Tibial artery (tissue), 4 donors: ENCODE results near the gene FAM53B.

ENCODE experiments used
- DNase-seq, 2 donors: peaks; one replicate each; pipeline ENCODE4 v3.0.0-alpha.2; 2019
- H3K27ac ChIP-seq, 2 donors: fragments of 200-600 bp; sonication (generic) in 1 of 2; 1 replicate in 1 of 2; 2 replicates in 1 of 2; pipeline ENCODE4 v1.5.1; 2018 to 2019; ENCODE audit warnings: mild to moderate bottlenecking in 1 of 2
- H3K27me3 ChIP-seq, 2 donors: fragments of 200-600 bp; sonication (generic) in 1 of 2; one replicate each; pipeline versions ENCODE4 v1.5.1 to v1.6.0; 2016 to 2019
- H3K36me3 ChIP-seq, 3 donors: fragments of 200-600 bp; sonication (generic) in 2 of 3; one replicate each; pipeline ENCODE4 v1.5.1; 2016 to 2019; ENCODE audit warnings: mild to moderate bottlenecking in 2 of 3
- H3K4me1 ChIP-seq, 4 donors: fragments of 200-600 bp; sonication (generic) in 2 of 4; 1 replicate in 3 of 4; 2 replicates in 1 of 4; pipeline ENCODE4 v1.5.1; 2016 to 2019
- H3K4me3 ChIP-seq, 2 donors: fragments of 200-600 bp; sonication (generic) in 1 of 2; 1 replicate in 1 of 2; 2 replicates in 1 of 2; pipeline ENCODE4 v1.5.1; 2018 to 2019; ENCODE audit warnings: mild to moderate bottlenecking in 2 of 2
- H3K9me3 ChIP-seq, 3 donors: fragments of 200-600 bp; sonication (generic) in 1 of 3; one replicate each; pipeline ENCODE4 v1.5.1; 2016 to 2019
- intact Hi-C: fragments of 100-400 bp; cut with DNase I; formaldehyde crosslinking; loops from one replicate; pipeline ENCODE4 v1.15.0; 2023; ENCODE audit warnings: low total_unique reads
- TF ChIP-seq, protein P1 (sequence below), 2 experiments: fragments of 200-600 bp in 1 of 2; fragments of 450-650 bp in 1 of 2; IDR thresholded peaks; one replicate each; pipeline ENCODE4 v1.5.1; 2017 to 2019; ENCODE audit warnings: antibody characterized with exemption in 2 of 2, mild to moderate bottlenecking in 1 of 2, moderate library complexity in 1 of 2

The FAM53B gene

DNA sequence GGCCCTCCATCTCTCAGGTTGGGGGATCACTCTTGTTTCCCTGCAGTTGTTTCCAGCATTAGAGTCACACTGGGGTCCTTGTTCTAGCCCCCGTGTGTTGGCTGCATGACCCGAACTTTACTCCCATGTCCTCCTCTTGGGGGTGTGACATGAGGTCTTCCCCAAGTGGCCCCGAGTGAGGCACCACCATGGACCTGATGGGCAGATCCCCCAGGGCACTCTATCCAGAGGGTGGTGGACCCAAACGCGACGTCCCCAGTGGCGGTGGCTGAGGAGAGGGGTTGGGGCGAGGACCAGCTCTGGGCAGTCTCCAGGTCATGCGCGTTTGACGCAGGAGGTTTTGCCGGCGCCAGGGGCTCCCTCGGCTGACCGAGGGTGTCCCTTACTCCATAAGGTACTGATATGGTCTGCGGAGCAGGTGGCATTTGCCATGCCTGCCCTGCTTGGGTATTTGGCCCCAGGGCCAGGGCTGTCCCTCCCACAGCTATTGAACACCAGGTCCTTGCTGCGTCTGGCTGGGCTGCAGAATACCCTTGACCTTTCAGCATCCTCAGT is 150.7 kb downstream of the FAM53B start:
- Histone ChIP-seq H3K4me3 (no peak overlapping the region), H3K4me1 (peaks cover 0 to 16% (median 15%) of the 10 kb centered on the region in 4 donors), H3K36me3 (no peaks in the 10 kb centered on the region), H3K27me3 (no peaks in the 10 kb centered on the region), H3K9me3 (no peaks in the 10 kb centered on the region), H3K27ac (no peak overlapping the region)
- TF ChIP-seq, protein P1, sequence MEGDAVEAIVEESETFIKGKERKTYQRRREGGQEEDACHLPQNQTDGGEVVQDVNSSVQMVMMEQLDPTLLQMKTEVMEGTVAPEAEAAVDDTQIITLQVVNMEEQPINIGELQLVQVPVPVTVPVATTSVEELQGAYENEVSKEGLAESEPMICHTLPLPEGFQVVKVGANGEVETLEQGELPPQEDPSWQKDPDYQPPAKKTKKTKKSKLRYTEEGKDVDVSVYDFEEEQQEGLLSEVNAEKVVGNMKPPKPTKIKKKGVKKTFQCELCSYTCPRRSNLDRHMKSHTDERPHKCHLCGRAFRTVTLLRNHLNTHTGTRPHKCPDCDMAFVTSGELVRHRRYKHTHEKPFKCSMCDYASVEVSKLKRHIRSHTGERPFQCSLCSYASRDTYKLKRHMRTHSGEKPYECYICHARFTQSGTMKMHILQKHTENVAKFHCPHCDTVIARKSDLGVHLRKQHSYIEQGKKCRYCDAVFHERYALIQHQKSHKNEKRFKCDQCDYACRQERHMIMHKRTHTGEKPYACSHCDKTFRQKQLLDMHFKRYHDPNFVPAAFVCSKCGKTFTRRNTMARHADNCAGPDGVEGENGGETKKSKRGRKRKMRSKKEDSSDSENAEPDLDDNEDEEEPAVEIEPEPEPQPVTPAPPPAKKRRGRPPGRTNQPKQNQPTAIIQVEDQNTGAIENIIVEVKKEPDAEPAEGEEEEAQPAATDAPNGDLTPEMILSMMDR (IDR thresholded peaks at IDR 0.05): no peak
- no peak for DNase-seq
- intact Hi-C loops: no loop called here

DNA sequence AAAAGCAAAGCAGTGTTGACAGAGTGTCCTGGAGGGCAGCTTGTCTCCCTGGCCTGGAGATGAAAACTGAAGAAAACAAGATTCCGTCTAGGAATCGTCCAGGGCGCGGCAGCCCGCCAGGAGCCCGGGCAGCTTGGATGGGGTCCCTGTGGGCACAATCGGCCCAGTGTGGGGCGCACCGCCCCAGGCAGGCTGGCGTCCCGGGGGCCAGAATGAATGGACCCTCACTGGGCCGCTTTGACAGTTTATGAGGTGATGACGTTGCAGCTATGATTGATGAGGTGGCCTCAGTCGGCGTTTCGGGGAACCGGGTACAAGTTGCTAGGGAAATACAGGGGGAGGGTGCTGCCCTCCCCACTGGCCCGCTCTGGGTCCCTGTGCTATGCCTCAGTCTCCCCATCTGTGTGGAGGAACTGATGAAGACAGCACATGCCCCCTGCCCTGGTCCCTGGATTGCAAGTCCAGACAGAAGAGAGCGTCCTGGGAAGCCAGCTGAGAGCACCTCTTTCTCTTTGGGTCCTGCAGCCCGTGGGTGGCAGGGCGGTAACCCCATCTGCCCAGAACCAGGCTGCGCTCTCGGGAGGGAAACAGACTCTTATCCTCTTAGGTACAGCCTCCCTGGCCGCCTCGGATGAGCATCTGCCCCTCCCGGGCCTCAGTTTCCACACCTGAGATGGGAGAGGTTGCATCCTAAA is 151.3 kb downstream of the FAM53B start:
- DNase-seq: no peak
- H3K36me3 ChIP-seq: no peaks in the 10 kb centered on the region
- H3K27me3 ChIP-seq: no peaks in the 10 kb centered on the region
- H3K4me1 ChIP-seq: peaks cover 0 to 22% (median 20%) of the 10 kb centered on the region in 4 donors
- intact Hi-C loops: no loop called here
- TF ChIP-seq, protein P1 (IDR thresholded peaks at IDR 0.05): no peak
- H3K4me3 ChIP-seq: no peak overlapping the region
- no peak overlapping the region for H3K27ac ChIP-seq
- H3K9me3 ChIP-seq: no peaks in the 10 kb centered on the region

DNA sequence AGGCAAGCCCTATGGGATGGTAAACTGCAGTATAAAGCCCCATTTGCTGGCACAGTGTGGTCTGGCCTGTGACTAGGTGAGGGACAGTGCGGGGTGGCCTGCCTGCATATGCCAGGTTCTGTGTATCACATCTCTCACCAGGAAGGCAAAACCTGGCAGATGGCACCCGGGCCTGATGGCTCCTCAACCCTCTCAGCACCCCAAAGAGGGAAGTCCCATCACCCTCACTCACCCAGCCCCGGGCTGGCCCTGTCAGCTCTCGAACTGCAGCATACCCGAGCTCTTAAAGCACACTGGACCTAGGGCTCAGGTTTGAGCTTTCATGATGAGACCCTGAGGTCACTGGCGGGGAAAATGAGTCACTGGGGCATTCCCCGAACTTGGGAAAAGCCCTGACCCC is 152.1 kb downstream of the FAM53B start:
- DNase-seq: no peak
- no peaks in the 10 kb centered on the region for H3K9me3 ChIP-seq
- peaks cover 0 to 25% (median 21%) of the 10 kb centered on the region in 4 donors for H3K4me1 ChIP-seq
- H3K27ac ChIP-seq: no peak overlapping the region
- intact Hi-C loops: no loop called here
- no peaks in the 10 kb centered on the region for H3K36me3 ChIP-seq
- no peaks in the 10 kb centered on the region for H3K27me3 ChIP-seq
- no peak overlapping the region for H3K4me3 ChIP-seq
- TF ChIP-seq, protein P1 (IDR thresholded peaks at IDR 0.05): no peak

DNA sequence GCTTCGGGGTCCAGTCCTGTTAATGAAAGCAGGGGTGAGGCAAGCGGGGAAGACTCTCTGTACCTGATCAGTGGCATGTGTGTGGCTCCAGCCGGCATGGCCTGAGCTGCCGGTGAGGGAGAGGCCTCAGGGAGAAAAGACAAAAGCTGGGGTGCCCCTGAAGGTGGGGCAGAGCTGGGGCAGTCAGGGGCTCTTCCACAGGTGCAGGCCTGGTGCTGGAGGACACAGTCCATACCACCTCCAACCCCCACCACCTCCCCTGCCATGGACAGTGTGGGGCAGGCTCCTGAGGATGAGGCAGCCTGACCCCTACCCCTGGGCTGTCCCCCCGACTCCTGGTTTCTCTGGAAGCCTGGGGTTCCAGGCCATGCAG is 153.1 kb downstream of the FAM53B start:
- no peaks in the 10 kb centered on the region for H3K27me3 ChIP-seq
- peaks cover 0 to 25% (median 21%) of the 10 kb centered on the region in 4 donors for H3K4me1 ChIP-seq
- no peak overlapping the region for H3K4me3 ChIP-seq
- intact Hi-C loops: no loop called here
- no peak overlapping the region for H3K27ac ChIP-seq
- TF ChIP-seq, protein P1 (IDR thresholded peaks at IDR 0.05): no peak
- no peaks in the 10 kb centered on the region for H3K36me3 ChIP-seq
- no peak for DNase-seq
- H3K9me3 ChIP-seq: no peaks in the 10 kb centered on the region

DNA sequence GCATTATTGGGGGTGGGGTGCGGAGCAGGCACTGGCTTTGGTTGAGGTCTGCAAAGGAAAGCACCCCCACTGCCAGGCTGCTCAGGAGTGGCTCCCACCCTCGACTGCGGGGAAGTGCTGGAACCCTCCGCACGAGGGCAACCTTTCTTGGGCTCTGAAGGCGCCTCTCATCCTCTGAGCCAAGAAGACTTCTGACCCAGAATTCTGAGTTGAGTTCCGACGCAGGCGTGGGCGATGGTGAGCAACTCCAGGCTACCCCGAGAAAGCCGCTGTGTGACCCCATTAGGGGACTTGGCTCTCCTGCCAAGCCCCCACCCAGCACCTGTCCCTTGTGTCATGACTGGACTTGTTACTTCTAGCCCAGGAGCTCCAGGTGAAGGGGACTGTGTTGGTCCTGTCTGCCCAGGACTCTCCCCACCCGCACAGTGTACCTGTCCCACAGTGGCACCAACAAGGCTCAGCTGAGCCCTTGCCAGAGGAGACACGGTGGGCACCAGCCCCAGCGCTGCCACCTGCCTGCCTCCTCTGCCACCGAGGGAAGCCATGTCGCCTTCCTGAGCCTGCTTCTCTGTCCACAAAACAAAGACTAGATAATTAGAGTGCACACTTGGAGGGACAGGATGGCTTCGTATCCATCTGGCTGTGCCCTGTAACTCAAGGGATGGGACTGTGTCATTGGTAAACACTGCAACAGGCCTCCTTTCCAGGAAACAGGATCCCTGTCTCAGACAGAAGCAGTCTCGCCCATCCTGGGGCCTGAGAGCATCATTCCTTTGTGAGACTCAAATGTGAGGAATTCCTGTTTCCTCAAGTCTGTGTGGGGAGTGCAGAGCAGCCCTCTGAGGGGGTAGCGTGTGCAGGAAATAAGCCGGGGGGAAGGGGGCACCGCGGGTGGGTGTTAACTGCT is 153.7 kb downstream of the FAM53B start:
- Histone ChIP-seq H3K27ac (peak overlapping the region; percentile 54 to 55), H3K9me3 (no peaks in the 10 kb centered on the region), H3K27me3 (no peaks in the 10 kb centered on the region), H3K36me3 (no peaks in the 10 kb centered on the region), H3K4me3 (no peak overlapping the region), H3K4me1 (peaks cover 0 to 25% (median 21%) of the 10 kb centered on the region in 4 donors)
- intact Hi-C loops: no loop called here
- DNase-seq: no peak
- TF ChIP-seq, protein P1 (IDR thresholded peaks at IDR 0.05): no peak
